Gastrocnemius medialis (tissue), 4 donors: ENCODE results near the gene RPRD1A. TPM values are rescaled to one million over a fixed set of nuclear protein-coding genes. Genes with fewer than 3 reads are reported as not detected.

Source experiments
- ATAC-seq, 2 donors: fragments of 150-250 bp; one replicate each; pipeline ENCODE4 v1.9.1; 2016
- DNase-seq, 2 donors: peaks; one replicate each; pipeline ENCODE4 v3.0.0-alpha.2; 2019
- H3K27ac ChIP-seq, 4 donors: fragments of 200-600 bp; sonication (generic); 1 replicate in 1 of 4; 2 replicates in 3 of 4; pipeline ENCODE4 v1.5.1; 2016 to 2018; ENCODE audit warnings: mild to moderate bottlenecking in 2 of 4, moderate library complexity in 1 of 4
- H3K27me3 ChIP-seq, 3 donors: fragments of 200-600 bp; sonication (generic) in 2 of 3; 1 replicate in 1 of 3; 2 replicates in 2 of 3; pipeline versions ENCODE4 v1.5.1 to v1.6.0; 2016 to 2019; ENCODE audit warnings: mild to moderate bottlenecking in 1 of 3, moderate library complexity in 1 of 3
- H3K36me3 ChIP-seq, 2 donors: fragments of 200-600 bp; sonication (generic) in 1 of 2; one replicate each; pipeline ENCODE4 v1.5.1; 2017 to 2018
- H3K4me1 ChIP-seq, 2 donors: fragments of 200-600 bp; sonication (generic) in 1 of 2; one replicate each; pipeline ENCODE4 v1.5.1; 2016 to 2017; ENCODE audit warnings: mild to moderate bottlenecking in 2 of 2
- H3K4me3 ChIP-seq, 4 donors: fragments of 200-600 bp; sonication (generic) in 3 of 4; 1 replicate in 1 of 4; 2 replicates in 3 of 4; pipeline ENCODE4 v1.5.1; 2016 to 2019; ENCODE audit warnings: mild to moderate bottlenecking in 2 of 4
- H3K9me3 ChIP-seq, 3 donors: fragments of 200-600 bp; sonication (generic) in 2 of 3; 1 replicate in 1 of 3; 2 replicates in 2 of 3; pipeline ENCODE4 v1.5.1; 2016 to 2019
- CTCF ChIP-seq, 5 experiments: fragments of 450-650 bp in 3 of 5; fragments of 200-600 bp in 2 of 5; sonication (generic) in 2 of 5; IDR thresholded peaks in 4 of 5; conservative IDR thresholded peaks in 1 of 5; 1 replicate in 4 of 5; 2 replicates in 1 of 5; pipeline ENCODE4 v1.5.1; 2016 to 2019; ENCODE audit warnings: antibody characterized with exemption in 5 of 5, mild to moderate bottlenecking in 3 of 5, moderate library complexity in 3 of 5
- POLR2A ChIP-seq, 2 donors: fragments of 450-650 bp; IDR thresholded peaks; one replicate each; pipeline ENCODE4 v1.6.1; 2017; ENCODE audit warnings: antibody characterized with exemption in 2 of 2, mild to moderate bottlenecking in 2 of 2, moderate library complexity in 2 of 2
- in situ Hi-C, 4 donors: fragments of 200-750 bp; cut with MboI; loops; one replicate each; pipeline versions ENCODE4 v1.15.0 to v1.8.0; 2017; ENCODE audit warnings: low sequenced_read_pairs in 4 of 4
- intact Hi-C: fragments of 100-400 bp; cut with DNase I; formaldehyde crosslinking; loops from one replicate; pipeline ENCODE4 v1.15.1; 2023; ENCODE audit warnings: low total_unique reads
- total RNA-seq, 4 donors: library from RNA; depleted of rRNA; stranded (reverse); fragments of >200 nt; gene quantifications; one replicate each; pipeline versions ENCODE4 v1.1.0 to v1.2.3, GENCODE V29; 2016

The RPRD1A gene
- total RNA-seq, 4 donors from 2014 or later, result 59.6 to 63.8 (median 61.8) TPM

- Histone ChIP-seq H3K9me3 (no peaks in the 10 kb centered on the region), H3K4me3 (peak overlapping the region in 3 of 4 donors; percentile 57 to 73 (median 65)), H3K36me3 (no peaks in the 10 kb centered on the region), H3K4me1 (peaks cover 5% of the 10 kb centered on the region in 2 donors), H3K27ac (no peak overlapping the region), H3K27me3 (peaks cover 0 to 8% (median 2%) of the 10 kb centered on the region in 3 donors)
- ATAC-seq (no peak), DNase-seq (no peak)
- in situ Hi-C loops (loop anchor here (5.0 to 25.0 kb wide), 6 partner anchors 193 to 713 kb away; partner anchors contain the start of genes ZNF397 (in 2 of the 4), GALNT1 (in 1 of the 4) and ZNF396 (in 1 of the 4)), intact Hi-C loops (loop anchor here (1.0 to 2.0 kb wide), 2 partner anchors 194 to 542 kb away; no protein-coding TSS in a partner anchor)
- TF ChIP-seq POLR2A (IDR thresholded peaks at IDR 0.05) (no peak), CTCF (IDR thresholded peaks at IDR 0.05 in 4 of 5, conservative IDR thresholded peaks at IDR 0.05 in 1 of 5) (no peak)
These were observed 116.8 kb downstream of the RPRD1A start for GRCh38 chr18:35950628-35950982.

- H3K9me3 ChIP-seq, result no peaks in the 10 kb centered on the region
- H3K4me1 ChIP-seq, result peaks cover 5% of the 10 kb centered on the region in 2 donors
- TF ChIP-seq CTCF (IDR thresholded peaks at IDR 0.05 in 4 of 5, conservative IDR thresholded peaks at IDR 0.05 in 1 of 5) (peak; percentile 82 to 94 (median 85)), POLR2A (IDR thresholded peaks at IDR 0.05) (no peak)
- H3K4me3 ChIP-seq, result peak overlapping the region; percentile 57 to 73 (median 68)
- H3K27me3 ChIP-seq, result peaks cover 0 to 8% (median 0%) of the 10 kb centered on the region in 3 donors
- in situ Hi-C loops, result loop anchor here (5.0 to 25.0 kb wide), 7 partner anchors 188 to 713 kb away; partner anchors contain the start of genes ZNF397 (in 2 of the 4), GALNT1 (in 1 of the 4) and ZNF396 (in 1 of the 4)
- H3K36me3 ChIP-seq, result no peaks in the 10 kb centered on the region
- intact Hi-C loops, result loop anchor here (1.0 to 2.0 kb wide), 2 partner anchors 193 to 542 kb away; no protein-coding TSS in a partner anchor
- no peak overlapping the region for H3K27ac ChIP-seq
- DNase-seq, result peak in 1 of 2 donors; percentile 23
- peak; percentile 70 to 83 for ATAC-seq
These were observed 117.3 kb downstream of the RPRD1A start for GRCh38 chr18:35949903-35950627.

- DNase-seq (no peak), ATAC-seq (no peak)
- H3K4me1 ChIP-seq, result peaks cover 5% of the 10 kb centered on the region in 2 donors
- in situ Hi-C loops (loop anchor here in 1 of 4 donors (25.0 kb wide), 1 partner anchor 187 kb away; no protein-coding TSS in a partner anchor), intact Hi-C loops (no loop called here)
- H3K9me3 ChIP-seq, result no peaks in the 10 kb centered on the region
- no peak overlapping the region for H3K27ac ChIP-seq
- no peak for TF ChIP-seq POLR2A (IDR thresholded peaks at IDR 0.05)
- TF ChIP-seq CTCF (IDR thresholded peaks at IDR 0.05 in 4 of 5, conservative IDR thresholded peaks at IDR 0.05 in 1 of 5), result no peak
- H3K36me3 ChIP-seq, result no peaks in the 10 kb centered on the region
- H3K27me3 ChIP-seq, result peaks cover 0 to 8% (median 0%) of the 10 kb centered on the region in 3 donors
- H3K4me3 ChIP-seq, result no peak overlapping the region
These were observed 118.3 kb downstream of the RPRD1A start for GRCh38 chr18:35949090-35949489.

- intact Hi-C loops (no loop called here), in situ Hi-C loops (loop anchor here in 1 of 4 donors (25.0 kb wide), 1 partner anchor 186 kb away; no protein-coding TSS in a partner anchor)
- DNase-seq (no peak), ATAC-seq (no peak)
- H3K27me3 ChIP-seq, result peaks cover 0 to 4% (median 0%) of the 10 kb centered on the region in 3 donors
- no peaks in the 10 kb centered on the region for H3K9me3 ChIP-seq
- H3K4me1 ChIP-seq, result peaks cover 5% of the 10 kb centered on the region in 2 donors
- TF ChIP-seq POLR2A (IDR thresholded peaks at IDR 0.05) (no peak), CTCF (IDR thresholded peaks at IDR 0.05 in 4 of 5, conservative IDR thresholded peaks at IDR 0.05 in 1 of 5) (no peak)
- no peak overlapping the region for H3K4me3 ChIP-seq
- H3K36me3 ChIP-seq, result no peaks in the 10 kb centered on the region
- no peak overlapping the region for H3K27ac ChIP-seq
These were observed 119.3 kb downstream of the RPRD1A start for GRCh38 chr18:35948080-35948479.
